ENCODE results near the gene AGTRAP.

Gene AGTRAP

DNA sequence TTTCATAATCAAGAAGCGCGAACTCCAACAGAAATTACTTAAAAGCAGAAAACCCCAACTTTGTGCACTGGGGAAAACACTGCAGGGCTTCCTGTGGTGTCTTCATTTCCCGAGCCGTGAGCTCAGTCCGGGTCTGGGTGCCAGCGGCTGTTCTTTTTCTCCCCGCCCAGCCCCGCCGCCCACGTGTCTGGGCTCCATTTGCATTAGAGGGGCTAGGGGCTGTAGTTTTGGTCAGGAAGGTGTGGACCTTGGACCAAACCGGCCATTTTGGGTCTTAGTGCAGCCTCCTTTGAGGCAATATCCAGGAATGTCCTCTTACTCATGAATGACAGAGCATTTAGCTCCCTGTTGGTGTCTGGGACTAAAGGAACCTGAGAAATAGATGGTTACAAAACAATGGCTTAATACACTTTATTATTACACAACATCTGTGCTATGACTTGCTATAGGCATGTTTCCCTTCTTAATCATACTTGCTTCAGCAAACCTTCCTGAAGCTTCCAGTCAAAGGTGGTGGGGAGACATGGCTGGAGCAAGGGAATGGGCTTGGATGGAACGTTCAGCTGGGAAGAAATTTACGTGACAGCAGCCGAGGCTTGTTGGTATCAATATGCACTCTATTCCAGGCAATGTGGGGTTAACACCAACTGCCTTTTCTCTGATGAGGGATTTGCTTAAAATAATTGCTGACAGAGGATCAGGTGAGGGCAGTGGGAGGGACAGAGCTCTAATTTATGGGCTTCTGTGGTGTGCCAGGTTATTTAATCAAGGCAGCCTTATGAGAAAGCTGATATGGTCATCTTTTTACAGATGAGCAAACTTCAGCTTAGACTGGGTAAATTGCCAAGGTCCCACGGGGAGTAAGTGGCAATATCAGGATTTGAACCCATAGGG lies 1.1 kb downstream of the AGTRAP start:
- peak in 1 of 2 donors; percentile 25 for DNase-seq (ENCODE audit: low read depth in 2 of 2)

DNA sequence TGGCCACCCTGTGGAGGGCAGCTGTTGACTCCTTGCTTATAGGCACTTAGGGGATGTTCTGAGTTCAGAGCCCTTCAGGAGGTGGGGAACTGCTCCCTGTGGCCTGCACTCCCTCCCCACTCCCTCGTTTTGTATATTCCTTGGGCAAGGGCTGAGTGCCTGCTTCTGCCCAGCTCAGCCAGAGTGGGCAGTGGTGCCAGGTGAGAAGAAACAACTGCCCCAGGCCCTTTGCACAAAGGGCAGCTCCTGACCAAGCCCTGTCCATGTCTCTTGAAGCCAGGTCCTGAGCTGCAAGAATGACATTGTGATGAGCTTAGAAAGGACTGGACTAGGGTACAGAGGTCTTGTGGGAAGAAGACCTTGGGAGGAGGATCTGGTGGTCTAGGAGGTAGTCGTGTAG lies 2.2 kb downstream of the AGTRAP start:
- DNase-seq (ENCODE audit: low read depth in 2 of 2) = no peak

DNA sequence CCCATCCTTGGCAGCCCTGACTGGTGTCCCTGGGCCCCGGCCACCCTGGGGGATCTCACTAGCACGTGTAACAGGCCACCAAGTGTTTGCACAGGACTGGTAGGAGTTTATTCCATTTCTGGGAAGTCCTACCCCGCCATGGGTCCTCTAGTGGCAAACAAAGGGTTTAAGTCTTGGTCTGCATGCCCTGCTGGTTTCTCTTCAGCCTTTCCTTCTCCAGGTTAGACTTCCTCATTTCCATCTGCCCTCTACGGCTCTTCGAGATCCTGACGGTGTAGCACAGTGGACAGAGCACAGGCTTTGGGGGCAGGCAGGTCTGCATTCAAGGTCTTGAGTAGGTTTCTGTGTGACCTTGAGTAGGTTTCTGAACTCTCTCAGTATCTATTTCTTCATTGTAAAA lies 2.8 kb downstream of the AGTRAP start:
- DNase-seq (ENCODE audit: low read depth in 2 of 2) = no peak

DNA sequence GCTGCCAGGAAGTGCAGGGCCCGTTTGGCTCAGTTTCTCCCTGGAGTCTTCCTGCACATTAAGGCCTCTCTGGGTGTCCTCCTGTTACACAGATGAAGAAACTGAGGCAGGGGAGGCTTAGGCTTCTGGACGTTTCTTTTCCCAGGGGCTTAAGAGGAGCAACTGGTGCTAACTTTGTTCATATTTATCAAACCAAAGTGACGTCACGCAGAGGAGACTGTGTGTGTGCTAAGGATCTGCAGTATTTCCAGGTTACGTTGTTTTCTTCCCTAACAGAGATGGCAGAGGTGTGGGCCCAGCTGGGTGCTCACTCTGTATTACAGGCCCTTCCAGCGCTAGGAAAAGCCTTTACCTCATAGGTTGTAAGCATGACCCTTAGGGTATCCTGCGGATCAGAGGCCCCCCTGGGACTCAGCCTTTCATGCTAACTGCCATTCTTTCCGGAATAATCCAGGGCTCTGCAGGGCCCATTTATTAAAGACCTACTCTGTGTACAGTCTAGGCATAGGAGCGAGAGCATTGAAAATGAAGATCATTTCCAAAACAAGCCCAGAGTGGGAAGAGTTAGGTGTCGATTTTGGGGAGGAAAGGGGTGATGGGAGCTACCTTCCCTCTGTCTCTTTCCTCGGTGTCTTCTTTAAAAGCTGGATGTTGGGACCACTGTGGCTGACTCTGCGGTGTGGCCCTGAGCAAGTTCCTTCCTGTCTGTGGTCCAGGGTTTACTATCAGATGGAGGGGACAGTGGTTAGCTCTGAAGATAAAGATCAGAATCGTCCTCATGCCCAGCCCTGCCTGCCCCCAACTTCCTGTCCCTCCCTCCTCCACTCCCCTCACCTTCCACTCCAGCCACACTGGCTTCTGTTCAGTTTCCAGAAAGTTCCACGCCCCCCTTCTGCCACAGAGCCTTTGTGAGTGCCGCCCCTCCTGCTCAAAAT lies 4.6 kb downstream of the AGTRAP start:
- DNase-seq (ENCODE audit: low read depth in 2 of 2) = peak in 1 of 2 donors; percentile 11

DNA sequence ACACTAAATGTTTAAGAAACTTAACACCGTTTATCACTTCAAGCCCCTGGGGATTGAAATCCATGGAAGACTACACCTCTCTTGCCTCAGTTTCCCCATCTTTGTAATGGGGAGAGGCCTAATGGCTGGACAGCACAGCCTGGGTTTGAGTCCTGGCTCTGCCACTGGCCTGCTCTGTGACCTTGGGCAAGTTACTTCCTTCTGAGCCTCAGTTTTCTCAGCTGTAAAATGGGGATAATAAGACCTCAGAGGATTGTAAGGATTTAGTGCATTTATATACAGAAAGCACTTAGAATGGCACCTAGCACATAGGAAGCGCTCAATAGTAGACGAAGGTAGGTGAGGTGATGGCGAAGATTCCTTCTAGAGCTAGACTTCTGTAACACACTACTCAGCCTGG lies 5.5 kb downstream of the AGTRAP start:
- DNase-seq (ENCODE audit: low read depth in 2 of 2) = no peak

DNA sequence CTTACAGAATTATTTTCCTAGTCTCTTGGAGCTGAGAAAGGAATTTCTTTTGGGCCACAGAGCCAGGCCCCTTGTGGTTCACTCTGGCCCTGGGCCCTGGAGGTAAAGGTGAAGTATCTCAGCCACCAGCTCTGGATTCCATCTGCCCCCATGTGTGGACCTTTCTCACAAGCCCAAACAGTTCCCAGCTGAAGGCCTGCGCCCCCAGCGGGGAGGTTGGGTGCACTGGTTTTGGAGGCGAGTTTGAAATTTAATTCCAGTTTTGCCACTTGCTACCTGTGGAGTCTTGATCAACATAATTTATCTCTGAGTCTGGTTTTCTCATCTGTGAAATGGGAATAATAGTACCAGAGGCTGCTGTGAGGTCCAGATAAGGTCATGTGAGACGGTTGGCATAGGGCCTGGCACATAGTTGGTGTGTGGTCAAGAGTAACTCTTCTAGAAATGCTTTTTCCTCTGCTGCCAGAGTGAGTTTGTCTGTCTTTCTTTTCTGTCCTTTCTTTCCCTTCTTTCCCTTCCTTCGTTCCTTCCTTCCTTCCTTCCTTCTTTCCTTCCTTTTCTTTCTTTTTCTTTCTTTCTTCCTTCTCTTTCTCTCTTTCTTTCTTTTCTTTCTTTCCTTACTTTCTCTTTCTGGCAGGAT lies 6.1 kb downstream of the AGTRAP start:
- no peak for DNase-seq (ENCODE audit: low read depth in 2 of 2)

DNA sequence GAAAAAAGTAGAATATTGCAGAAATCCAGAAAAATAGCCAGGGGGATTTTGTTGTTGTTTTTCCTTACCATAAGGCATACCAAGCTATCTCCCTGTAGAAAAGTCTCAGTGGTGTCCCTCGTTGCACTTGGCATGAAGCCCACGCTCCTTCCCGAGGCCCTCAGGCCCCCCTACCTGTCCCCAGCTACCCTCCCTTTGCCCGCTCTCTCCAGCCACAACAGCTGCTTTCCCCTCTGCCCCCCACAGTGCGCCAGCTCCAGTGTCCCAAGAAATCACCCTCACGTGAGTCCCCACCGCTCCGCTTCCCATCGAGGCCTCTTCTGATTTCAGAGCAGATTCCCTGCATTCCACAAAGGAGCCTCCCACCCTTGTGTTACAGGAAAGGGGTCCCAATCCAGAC lies 8.4 kb downstream of the AGTRAP start:
- DNase-seq (ENCODE audit: low read depth in 2 of 2) = no peak

DNA sequence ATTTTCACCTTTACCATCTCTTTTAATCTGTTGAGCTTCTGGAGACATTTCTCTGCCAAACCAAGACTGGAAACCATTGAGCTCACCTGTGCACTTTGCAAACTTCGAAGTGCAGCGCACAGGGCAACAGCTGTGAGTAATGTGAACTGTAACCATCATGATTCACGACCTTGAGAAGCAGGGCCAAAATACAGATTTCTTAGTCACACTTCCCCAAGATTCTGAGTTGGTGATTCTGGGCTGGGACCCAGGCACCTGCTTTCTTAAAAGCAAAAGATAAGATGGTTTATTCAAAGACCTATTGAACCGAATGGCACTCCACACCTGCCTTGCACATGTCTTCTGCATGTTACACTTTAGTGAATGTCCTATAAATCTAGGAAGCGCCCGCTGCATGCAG lies 10.2 kb downstream of the AGTRAP start:
- DNase-seq (ENCODE audit: low read depth in 2 of 2) = no peak

DNA sequence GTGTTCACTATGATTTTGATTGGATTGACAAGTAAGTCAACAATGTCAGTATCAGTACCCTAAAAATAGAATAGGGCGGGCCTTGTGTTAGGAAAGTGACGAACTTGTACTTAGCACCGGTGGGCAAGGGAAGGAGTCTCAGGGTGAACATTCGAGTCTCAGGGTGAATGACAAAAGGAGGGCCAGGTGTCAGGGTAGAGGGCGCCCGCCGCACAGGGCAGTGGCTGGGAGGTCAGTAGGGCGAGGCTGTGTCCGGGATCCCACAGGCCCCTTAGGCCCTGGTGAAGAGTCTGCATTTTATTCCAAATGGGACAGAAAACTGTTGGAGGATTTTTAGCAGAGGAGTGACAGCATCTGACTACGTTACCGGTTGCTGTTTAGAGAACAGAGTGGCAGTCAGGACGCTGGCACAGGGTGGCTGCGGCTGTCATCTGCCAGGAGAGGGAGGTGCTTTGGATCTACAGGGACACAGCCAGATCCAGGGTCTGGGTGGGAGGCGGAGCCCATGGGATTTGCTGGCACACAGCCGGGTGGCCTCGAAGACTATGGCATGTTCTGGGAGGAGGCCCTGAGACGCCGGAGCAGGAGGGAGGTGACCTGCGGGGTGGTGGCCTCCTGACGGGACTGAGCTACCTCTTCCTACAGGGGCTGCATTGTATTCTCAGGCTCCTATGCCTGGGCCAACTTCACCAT lies 11.0 kb downstream of the AGTRAP start:
- no peak for DNase-seq (ENCODE audit: low read depth in 2 of 2)

DNA sequence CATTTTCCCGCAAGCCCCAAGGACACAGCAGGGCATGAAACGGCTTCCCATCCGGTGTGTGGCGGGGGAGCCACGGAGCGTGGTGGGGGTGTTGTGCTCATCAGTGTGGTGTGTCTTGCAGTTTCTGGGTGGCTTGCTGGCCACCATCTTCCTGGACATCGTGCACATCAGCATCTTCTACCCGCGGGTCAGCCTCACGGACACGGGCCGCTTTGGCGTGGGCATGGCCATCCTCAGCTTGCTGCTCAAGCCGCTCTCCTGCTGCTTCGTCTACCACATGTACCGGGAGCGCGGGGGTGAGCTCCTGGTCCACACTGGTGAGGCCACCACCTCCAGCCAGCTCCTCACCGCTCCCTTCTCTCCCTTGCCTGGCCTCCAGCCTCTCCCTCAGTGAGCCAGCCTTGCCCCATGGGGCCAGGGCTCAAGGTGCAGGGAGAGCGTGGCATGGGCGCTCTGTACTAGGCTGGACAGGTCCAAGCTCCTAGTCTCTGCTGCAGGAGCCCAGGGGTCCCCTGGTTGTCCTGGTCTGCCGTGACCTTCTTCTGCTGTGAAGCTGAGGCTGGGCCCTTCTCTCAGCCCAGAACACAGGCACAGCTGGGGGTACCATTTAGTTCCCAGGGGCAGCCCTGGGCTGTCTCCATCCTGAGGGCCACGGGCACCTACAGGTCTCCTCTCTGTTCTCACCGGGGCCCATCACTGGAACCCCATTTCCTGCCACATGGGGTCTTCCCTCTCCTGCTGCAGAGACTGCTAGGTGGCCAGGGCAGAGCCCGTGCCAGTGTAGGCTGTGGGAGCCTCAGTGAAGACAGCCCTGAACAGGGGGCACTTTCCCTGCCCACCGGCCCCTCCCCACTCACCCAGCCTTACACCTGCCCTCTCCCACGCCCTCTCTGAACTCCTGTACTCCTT lies 12.6 kb downstream of the AGTRAP start:
- DNase-seq (ENCODE audit: low read depth in 2 of 2) = no peak

DNA sequence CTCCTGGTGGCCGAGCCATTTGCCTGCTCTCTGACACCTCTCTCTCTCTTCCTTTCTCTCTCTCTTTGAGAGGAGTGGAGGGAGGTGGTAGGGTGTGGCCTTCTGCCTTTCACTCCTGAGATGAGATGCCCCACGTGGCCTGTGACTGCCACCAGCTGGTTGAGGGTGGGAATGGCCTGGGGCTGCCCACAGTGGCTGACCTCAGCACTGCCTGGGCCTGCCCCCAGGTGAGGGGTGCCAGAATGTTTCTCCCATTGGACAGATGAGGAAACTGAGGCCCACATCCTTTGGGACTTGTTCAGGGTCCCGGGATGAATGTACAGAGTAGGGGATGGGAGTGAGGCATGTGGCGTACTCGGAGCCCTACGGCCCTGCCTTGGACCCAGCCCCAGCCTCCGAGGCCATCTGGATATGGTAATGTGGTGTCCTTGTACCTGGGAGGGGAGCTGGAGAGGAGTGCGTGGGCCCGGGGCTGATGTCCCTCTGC lies 13.3 kb downstream of the AGTRAP start:
- DNase-seq (ENCODE audit: low read depth in 2 of 2) = peak in 1 of 2 donors; percentile 32

DNA sequence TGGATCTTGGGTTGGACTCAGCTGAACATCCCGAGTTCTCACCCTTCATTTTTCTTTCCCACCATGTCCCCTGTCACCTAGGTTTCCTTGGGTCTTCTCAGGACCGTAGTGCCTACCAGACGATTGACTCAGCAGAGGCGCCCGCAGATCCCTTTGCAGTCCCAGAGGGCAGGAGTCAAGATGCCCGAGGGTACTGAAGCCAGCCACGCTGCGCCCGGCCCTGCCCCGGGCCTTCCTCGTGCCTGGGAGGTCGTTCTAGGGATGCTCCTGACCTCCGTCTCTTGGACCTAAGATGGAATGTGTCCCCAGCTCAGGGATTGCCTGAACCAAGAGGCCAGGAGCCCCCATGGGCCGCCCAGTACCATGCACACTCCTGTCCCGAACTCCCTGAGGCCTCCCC lies 14.1 kb downstream of the AGTRAP start:
- no peak for DNase-seq (ENCODE audit: low read depth in 2 of 2)

DNA sequence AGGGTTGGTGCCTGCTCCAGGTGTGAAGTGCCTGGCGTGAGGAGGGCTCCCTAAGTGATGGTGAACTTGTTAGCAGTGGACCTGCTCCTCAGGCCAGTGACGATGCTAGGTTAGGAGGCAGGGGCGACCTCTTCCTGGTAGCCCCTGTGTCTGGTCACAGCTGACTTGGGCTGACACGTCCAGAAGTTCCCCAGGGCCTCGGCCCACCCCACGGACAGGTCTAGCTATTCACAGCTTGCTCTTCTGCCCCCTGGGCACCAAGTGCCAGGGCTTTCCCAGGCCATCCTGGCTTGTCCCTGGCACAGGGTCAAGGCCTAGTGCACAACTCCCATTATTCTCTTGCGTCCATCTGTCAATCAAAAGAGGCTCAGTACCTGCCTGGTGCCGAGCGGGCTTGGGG lies 15.2 kb downstream of the AGTRAP start:
- no peak for DNase-seq (ENCODE audit: low read depth in 2 of 2)

DNA sequence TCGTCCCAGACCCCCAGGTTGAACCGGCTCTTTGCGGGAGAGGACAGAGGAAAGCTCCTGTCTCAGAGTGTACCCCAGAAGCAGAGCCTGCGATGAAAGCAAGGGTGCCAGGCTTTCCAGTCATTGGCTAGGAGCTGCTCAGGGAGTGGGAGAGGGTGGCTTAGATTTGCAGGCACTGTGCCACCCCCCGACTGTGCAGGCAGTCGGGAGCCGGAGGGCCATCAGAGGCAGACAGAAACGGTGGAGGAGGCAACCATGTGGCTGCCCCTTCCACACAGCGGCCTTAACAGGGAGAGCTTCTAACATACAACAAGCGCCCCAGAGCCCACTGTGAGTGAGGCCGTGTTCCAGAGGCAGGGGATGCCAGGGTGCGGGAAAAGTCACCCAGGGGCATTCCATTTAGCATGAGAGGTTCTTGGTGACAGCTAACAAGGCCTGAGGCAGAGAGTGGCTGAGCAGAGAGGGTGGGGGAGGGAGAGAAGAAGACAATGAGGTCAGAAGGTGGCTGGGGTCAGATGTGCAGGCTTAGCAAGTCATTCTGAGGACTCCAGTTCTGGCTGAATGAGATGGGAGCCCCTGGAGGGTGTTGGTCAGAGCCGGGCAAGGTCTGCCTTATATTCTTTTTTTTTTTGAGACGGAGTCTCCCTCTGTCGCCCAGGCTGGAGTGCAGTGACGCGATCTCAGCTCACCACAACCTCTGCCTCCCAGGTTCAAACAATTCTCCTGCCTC lies 16.6 kb downstream of the AGTRAP start:
- no peak for DNase-seq (ENCODE audit: low read depth in 2 of 2)

DNA sequence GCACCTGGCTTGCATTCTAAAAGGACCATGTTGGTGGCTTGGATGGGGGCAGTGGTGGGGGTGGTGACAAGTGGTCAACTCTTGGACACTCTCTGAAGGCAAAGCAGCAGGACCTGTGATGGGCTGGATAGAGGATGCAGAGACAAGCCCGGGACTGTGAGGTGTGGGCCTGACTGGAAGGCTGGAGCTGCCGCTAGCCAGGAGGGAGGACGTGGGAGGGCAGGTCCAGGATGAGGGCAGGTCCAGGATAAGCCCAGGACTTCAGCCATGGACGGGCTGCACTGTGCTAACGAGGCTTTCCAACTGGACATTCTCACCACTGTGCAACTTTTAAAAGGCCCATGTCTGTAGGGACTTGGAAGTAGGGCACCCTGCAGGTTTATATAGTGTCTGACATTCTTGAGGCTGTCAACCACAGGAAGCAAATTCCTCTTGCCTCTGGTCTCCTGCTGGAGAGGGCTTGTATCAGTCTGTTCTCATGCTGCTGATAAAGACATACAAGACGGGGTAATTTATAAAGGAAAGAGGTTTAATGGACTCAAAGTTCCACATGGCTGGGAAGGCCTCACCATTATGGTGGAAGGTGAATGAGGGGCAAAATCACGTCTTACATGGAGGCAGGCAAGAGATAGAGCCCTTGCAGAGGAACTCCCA lies 17.7 kb downstream of the AGTRAP start:
- no peak for DNase-seq (ENCODE audit: low read depth in 2 of 2)

DNA sequence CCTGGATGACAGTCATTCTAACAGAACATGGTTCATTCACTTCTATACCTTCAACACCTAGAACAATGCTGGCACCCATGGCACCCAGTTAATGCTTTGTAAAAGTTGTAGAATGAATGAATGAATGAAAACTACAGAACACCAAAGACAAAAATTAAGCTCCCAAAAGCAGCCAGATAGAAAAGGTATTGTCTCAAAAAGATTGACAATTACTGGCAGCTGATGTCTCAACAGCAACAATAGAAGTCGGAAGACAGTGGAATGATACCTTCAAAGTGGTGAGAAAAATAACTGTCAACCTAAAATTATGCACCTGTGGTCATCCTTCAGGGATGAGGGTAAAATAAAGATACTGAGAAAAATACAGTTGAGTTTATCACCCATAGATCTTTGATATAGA lies 21.1 kb downstream of the AGTRAP start:
- DNase-seq (ENCODE audit: low read depth in 2 of 2) = no peak

DNA sequence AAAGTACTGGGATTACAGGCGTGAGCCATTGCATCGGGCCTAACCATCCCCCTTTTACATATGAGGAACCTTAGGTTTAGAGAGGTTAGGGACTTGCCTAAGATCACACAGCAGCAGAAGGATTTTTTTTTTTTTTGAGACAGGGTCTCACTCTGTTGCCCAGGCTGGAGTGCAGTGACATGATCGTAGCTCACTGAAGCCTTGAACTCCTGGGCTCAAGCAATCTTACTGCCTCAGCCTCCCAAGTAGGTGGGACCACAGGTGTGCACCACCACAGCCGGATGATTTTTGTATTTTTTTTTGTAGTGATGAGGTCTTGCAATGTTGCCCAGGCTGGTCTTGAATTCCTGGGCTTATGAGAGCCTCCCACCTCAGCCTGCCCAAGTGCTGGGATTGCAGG lies 23.9 kb downstream of the AGTRAP start:
- no peak for DNase-seq (ENCODE audit: low read depth in 2 of 2)

DNA sequence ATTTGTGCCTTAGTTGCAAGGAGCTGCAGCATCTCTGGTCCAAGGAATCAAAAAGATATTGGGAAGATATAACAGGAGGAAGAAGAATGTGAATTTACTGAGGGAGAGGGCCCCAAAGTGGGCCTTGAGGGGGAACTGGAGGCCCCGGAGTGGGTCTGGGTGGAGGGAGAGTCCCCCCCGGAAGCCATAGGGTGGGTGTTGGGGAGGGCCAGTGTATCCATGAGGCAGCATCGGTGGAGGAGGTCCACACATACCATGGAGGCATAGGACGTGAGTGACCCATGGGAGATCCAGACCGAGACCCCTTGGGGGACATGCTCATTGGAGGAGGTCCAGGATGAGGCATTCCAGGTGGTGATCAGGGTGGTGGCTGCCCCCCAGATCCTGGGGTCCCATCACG lies 25.3 kb downstream of the AGTRAP start:
- no peak for DNase-seq (ENCODE audit: low read depth in 2 of 2)

DNA sequence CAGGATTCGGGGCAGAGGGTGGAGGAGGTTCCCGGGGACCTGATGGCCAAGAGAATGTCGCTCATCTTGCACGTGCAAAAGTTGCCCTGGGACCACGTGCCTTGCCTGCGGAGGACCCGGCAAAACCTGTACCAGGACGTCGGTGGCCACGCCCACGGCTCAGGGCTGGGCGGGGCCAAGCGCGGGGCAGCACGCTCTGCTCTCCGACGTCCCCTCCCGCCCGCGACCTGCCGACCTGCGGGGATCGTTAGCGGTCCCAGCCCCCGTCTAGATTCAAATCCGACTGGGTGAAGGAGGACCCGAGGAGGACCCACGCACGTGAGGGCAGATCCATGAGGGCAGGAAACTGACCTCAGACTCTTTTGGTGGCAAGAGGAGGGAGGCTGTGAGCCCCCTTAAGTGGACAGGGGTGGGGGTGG lies 26.1 kb downstream of the AGTRAP start, which contains the start of gene C1orf167:
Gene C1orf167, plus strand, starts transcription at position 206 of the 419 bp plus-strand sequence. CDS start 2,208 bp downstream, outside the sequence.
- peak; percentile 14 to 20 for DNase-seq (ENCODE audit: low read depth in 2 of 2)

Data from stimulated activated CD8-positive, alpha-beta memory T cell treated with anti-CD3 and anti-CD28 coated beads, Interleukin-2, amount 100 ng/mL, for 48 hours (primary cell).